Measurements from ENCODE around the gene NUAK1.

NUAK1 gene

DNA sequence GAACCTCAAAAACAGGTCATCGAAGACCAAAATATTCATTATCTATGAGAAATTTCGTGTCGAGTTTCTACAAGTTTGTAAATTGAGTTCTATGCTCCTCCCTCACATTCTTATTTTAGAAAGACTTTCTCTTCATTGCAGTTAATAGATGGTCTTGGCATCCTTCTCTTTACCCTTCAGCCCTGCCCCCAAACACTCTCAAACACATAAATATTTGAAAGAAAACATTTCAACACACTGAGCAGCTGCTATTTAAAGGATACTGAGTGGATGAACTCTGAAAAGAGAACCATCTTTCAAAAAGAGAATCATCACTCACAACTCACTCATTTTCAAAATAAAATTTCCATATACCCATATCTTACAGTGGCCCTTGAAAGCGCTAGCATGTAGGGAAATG lies 67.1 kb downstream of the NUAK1 start:
- TF ChIP-seq, protein P1, sequence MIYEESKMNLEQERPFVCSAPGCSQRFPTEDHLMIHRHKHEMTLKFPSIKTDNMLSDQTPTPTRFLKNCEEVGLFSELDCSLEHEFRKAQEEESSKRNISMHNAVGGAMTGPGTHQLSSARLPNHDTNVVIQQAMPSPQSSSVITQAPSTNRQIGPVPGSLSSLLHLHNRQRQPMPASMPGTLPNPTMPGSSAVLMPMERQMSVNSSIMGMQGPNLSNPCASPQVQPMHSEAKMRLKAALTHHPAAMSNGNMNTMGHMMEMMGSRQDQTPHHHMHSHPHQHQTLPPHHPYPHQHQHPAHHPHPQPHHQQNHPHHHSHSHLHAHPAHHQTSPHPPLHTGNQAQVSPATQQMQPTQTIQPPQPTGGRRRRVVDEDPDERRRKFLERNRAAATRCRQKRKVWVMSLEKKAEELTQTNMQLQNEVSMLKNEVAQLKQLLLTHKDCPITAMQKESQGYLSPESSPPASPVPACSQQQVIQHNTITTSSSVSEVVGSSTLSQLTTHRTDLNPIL (CRISPR knock-in tag; IDR thresholded peaks at IDR 0.05; ENCODE audit: low read depth), result no peak
- TF ChIP-seq ZNF70 (CRISPR knock-in tag; IDR thresholded peaks at IDR 0.05) (no peak), POU6F1 (CRISPR knock-in tag; IDR thresholded peaks at IDR 0.05; ENCODE audit: borderline replicate concordance, low read depth) (no peak), ZFP3 (CRISPR knock-in tag; IDR thresholded peaks at IDR 0.05) (no peak), ZNF565 (CRISPR knock-in tag; conservative IDR thresholded peaks at IDR 0.05; ENCODE audit: low read depth) (no peak), CSRNP3 (CRISPR knock-in tag; IDR thresholded peaks at IDR 0.05) (no peak)
- TF ChIP-seq, protein P2, sequence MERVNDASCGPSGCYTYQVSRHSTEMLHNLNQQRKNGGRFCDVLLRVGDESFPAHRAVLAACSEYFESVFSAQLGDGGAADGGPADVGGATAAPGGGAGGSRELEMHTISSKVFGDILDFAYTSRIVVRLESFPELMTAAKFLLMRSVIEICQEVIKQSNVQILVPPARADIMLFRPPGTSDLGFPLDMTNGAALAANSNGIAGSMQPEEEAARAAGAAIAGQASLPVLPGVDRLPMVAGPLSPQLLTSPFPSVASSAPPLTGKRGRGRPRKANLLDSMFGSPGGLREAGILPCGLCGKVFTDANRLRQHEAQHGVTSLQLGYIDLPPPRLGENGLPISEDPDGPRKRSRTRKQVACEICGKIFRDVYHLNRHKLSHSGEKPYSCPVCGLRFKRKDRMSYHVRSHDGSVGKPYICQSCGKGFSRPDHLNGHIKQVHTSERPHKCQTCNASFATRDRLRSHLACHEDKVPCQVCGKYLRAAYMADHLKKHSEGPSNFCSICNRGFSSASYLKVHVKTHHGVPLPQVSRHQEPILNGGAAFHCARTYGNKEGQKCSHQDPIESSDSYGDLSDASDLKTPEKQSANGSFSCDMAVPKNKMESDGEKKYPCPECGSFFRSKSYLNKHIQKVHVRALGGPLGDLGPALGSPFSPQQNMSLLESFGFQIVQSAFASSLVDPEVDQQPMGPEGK (CRISPR knock-in tag; IDR thresholded peaks at IDR 0.05; ENCODE audit: borderline replicate concordance), result no peak
- no peak for ATAC-seq

DNA sequence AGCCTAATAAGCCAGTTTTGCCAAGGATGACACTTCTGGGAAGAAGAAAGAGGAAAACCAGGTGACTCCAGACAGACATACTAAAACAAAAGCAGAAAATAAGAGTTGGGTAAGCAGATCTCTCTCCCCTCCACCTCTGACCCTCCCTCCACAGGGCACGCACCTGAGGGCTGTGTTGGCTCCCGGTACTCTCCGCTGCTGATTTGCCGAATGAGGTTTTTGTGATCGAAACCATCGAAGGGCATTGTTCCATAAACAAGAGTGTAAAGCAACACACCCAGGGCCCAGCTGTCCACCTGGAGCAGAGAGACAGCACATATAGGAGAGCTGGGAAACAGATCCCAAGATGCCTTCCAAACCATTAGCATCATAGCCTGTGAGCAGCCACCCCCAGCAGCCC lies 68.1 kb downstream of the NUAK1 start:
- ATAC-seq, result no peak

GRCh38 chr12:106070147-106070546 lies 68.6 kb downstream of the NUAK1 start:
- ATAC-seq, result no peak
- no peak for TF ChIP-seq ZNF8 (CRISPR knock-in tag; IDR thresholded peaks at IDR 0.05)

More for the DNA sequence above, 68.1 kb downstream of the NUAK1 start:
- TF ChIP-seq GLIS3 (CRISPR knock-in tag; IDR thresholded peaks at IDR 0.05) (no peak), TSHZ2 (CRISPR knock-in tag; IDR thresholded peaks at IDR 0.05) (no peak), ZC3H10 (CRISPR knock-in tag; IDR thresholded peaks at IDR 0.05) (no peak), ZFP30 (CRISPR knock-in tag; IDR thresholded peaks at IDR 0.05) (no peak), TCF4 (CRISPR knock-in tag; IDR thresholded peaks at IDR 0.05; ENCODE audit: borderline replicate concordance) (no peak), ZNF565 (CRISPR knock-in tag; conservative IDR thresholded peaks at IDR 0.05; ENCODE audit: low read depth) (no peak), PPARA (CRISPR knock-in tag; IDR thresholded peaks at IDR 0.05; ENCODE audit: borderline replicate concordance) (no peak), SNAI2 (CRISPR knock-in tag; IDR thresholded peaks at IDR 0.05) (no peak), RARB (CRISPR knock-in tag; IDR thresholded peaks at IDR 0.05) (no peak), ZNF70 (CRISPR knock-in tag; IDR thresholded peaks at IDR 0.05) (no peak), CSRNP3 (CRISPR knock-in tag; IDR thresholded peaks at IDR 0.05) (no peak), ZNF8 (CRISPR knock-in tag; IDR thresholded peaks at IDR 0.05) (no peak)

- TF ChIP-seq RARB (CRISPR knock-in tag; IDR thresholded peaks at IDR 0.05), result no peak
- TF ChIP-seq ZNF70 (CRISPR knock-in tag; IDR thresholded peaks at IDR 0.05), result no peak
- no peak for ATAC-seq
Observed at GRCh38 chr12:106068296-106068695, 70.5 kb downstream of the NUAK1 start.

Data from SK-N-SH treated with all-trans-retinoic acid at 6 μM for 48 hours (cell line).